ENCODE results near the gene DPF3. TPM values are rescaled to one million over a fixed set of nuclear protein-coding genes. Genes with fewer than 3 reads are reported as not detected.

Gene DPF3
- total RNA-seq, 3 donors from 2014 or later = 0.48 to 0.95 (median 0.71) TPM

DNA sequence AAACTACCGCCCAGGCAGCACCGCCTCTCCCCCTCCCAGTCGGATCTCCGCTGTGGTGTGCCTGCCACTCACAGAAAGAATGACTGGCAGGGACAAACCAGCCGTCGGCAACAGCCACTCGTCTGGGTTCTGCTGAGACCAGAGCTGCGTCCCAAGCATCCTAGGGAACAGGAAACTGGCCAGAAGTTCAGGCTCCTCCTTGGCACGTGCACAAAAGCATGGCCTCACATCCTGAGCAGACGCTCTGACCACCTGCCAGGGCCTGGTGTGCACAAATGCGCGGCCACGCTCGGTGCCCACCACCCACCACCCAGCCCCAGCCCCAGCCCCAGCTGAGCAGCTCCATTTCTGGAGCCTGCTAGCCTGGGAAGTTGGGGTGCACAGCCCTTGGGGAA, 214.8 kb downstream of the DPF3 start:
- Mint-ChIP-seq H3K36me3 (ENCODE audit: insufficient read depth) (peaks cover 2% of the 10 kb centered on the region), H3K9me3 (no peaks in the 10 kb centered on the region), H3K27me3 (ENCODE audit: low read depth) (peaks cover 1% of the 10 kb centered on the region), H3K4me3 (no peak overlapping the region), H3K4me1 (ENCODE audit: low read depth) (no peaks in the 10 kb centered on the region)
- DNase-seq = no peak
- no peak for ATAC-seq

DNA sequence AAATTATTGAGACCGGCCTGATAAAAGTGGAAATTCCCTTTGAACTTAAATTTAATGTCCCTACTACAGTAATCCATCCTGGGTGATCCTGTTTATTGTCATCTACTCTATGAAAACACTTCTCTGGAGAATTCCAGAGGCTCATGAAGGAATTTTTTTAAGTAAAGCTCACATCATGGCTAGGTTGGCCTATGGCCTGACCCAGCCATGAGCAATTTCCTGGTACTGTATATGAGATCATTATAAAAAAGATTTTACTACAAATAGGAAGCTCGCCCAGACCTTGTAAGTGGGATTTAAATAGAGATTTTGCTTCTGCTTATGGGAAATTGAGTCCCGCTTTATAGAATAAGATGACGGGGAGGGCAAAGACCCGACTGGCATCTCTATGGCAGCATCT, 215.5 kb downstream of the DPF3 start:
- no peak for ATAC-seq
- H3K4me1 Mint-ChIP-seq (ENCODE audit: low read depth) = no peaks in the 10 kb centered on the region
- DNase-seq = no peak
- peaks cover 1% of the 10 kb centered on the region for H3K27me3 Mint-ChIP-seq (ENCODE audit: low read depth)
- H3K36me3 Mint-ChIP-seq (ENCODE audit: insufficient read depth) = peaks cover 2% of the 10 kb centered on the region
- H3K4me3 Mint-ChIP-seq = no peak overlapping the region
- no peaks in the 10 kb centered on the region for H3K9me3 Mint-ChIP-seq

DNA sequence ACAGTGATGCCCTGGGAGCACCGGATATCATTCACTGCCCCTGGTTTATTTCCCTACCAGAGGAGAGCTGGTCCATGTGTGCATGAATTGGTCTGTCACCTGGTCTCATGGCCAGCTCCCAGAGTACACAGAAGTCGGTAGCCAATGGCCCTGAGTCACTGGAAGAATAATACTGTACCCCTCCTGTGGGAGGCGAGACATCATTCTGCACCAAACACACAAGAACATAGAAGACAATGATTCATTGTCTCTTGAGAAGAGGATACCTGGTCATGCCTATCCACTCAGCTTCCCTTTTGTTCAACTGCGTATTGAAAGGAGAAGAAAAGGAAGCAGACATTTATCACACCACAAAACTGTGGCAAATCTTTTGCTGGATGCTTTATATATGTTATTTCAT, 216.2 kb downstream of the DPF3 start:
- H3K27me3 Mint-ChIP-seq (ENCODE audit: low read depth) = peaks cover 1% of the 10 kb centered on the region
- peaks cover 2% of the 10 kb centered on the region for H3K36me3 Mint-ChIP-seq (ENCODE audit: insufficient read depth)
- no peak overlapping the region for H3K4me3 Mint-ChIP-seq
- DNase-seq (no peak), ATAC-seq (no peak)
- H3K9me3 Mint-ChIP-seq = no peaks in the 10 kb centered on the region
- no peaks in the 10 kb centered on the region for H3K4me1 Mint-ChIP-seq (ENCODE audit: low read depth)

DNA sequence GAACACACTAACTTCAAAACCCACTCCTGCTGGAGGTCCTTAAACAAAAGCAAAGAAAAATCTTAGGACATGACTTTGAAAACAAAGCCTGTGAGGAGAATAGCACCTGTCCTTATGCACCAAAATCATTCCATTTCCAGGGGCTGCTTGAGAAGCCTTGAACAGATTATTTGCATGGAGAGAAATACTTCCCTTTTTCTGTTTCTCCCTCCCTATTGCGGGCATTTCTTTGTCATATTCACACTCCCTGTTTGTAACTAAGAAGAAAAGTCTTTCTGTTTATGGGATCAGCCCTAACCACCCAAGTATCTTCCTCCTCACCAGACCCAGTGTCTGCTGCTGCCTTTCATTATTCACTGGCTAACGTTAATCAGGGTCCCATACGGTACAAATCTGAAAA, 218.8 kb downstream of the DPF3 start:
- no peak overlapping the region for H3K4me3 Mint-ChIP-seq
- H3K4me1 Mint-ChIP-seq (ENCODE audit: low read depth) = no peaks in the 10 kb centered on the region
- peaks cover 4% of the 10 kb centered on the region for H3K36me3 Mint-ChIP-seq (ENCODE audit: insufficient read depth)
- H3K27me3 Mint-ChIP-seq (ENCODE audit: low read depth) = peaks cover 9% of the 10 kb centered on the region
- H3K9me3 Mint-ChIP-seq = no peaks in the 10 kb centered on the region
- ATAC-seq = no peak
- DNase-seq = no peak

GRCh38 chr14:72673179-72673578, 220.7 kb downstream of the DPF3 start:
- ATAC-seq (no peak), DNase-seq (no peak)
- Mint-ChIP-seq H3K4me3 (no peak overlapping the region), H3K4me1 (ENCODE audit: low read depth) (no peaks in the 10 kb centered on the region), H3K27me3 (ENCODE audit: low read depth) (peaks cover 15% of the 10 kb centered on the region), H3K9me3 (no peaks in the 10 kb centered on the region), H3K36me3 (ENCODE audit: insufficient read depth) (peaks cover 7% of the 10 kb centered on the region)

- DNase-seq (no peak), ATAC-seq (no peak)
- Mint-ChIP-seq H3K27me3 (ENCODE audit: low read depth) (peaks cover 13% of the 10 kb centered on the region), H3K36me3 (ENCODE audit: insufficient read depth) (peaks cover 5% of the 10 kb centered on the region), H3K4me3 (no peak overlapping the region), H3K4me1 (ENCODE audit: low read depth) (no peaks in the 10 kb centered on the region), H3K9me3 (no peaks in the 10 kb centered on the region)
Measured at GRCh38 chr14:72666610-72667009, 227.3 kb downstream of the DPF3 start.

- no peak overlapping the region for H3K4me3 Mint-ChIP-seq
Measured at GRCh38 chr14:72665259-72665658, 228.6 kb downstream of the DPF3 start.

DNA sequence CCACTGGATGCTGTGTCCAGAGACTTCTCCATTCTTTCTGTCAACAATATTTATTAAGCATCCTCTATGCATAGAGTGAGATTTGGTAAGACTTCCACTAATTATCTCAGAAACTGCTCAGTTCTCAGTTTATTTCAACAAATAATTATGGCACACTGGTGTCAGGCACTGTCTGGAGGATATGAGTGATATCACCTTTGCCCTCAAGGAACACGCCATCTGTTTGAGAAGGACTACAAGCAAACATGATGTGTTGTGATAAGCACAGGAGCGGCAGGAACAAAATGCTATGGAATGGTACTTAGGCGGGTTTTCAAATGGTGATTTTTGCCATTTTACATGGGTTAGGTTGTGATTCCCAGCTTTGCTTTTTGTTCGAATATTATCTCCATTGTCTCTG, 229.2 kb downstream of the DPF3 start:
- Mint-ChIP-seq H3K9me3 (no peaks in the 10 kb centered on the region), H3K4me1 (ENCODE audit: low read depth) (no peaks in the 10 kb centered on the region), H3K27me3 (ENCODE audit: low read depth) (peaks cover 3% of the 10 kb centered on the region), H3K36me3 (ENCODE audit: insufficient read depth) (no peaks in the 10 kb centered on the region), H3K4me3 (no peak overlapping the region)
- DNase-seq (no peak), ATAC-seq (no peak)

More at GRCh38 chr14:72665259-72665658, 228.6 kb downstream of the DPF3 start:
- H3K36me3 Mint-ChIP-seq (ENCODE audit: insufficient read depth) = peaks cover 3% of the 10 kb centered on the region
- DNase-seq = no peak
- H3K4me1 Mint-ChIP-seq (ENCODE audit: low read depth) = no peaks in the 10 kb centered on the region
- peak; percentile 63 to 66 for ATAC-seq
- no peaks in the 10 kb centered on the region for H3K9me3 Mint-ChIP-seq
- peaks cover 6% of the 10 kb centered on the region for H3K27me3 Mint-ChIP-seq (ENCODE audit: low read depth)

DNA sequence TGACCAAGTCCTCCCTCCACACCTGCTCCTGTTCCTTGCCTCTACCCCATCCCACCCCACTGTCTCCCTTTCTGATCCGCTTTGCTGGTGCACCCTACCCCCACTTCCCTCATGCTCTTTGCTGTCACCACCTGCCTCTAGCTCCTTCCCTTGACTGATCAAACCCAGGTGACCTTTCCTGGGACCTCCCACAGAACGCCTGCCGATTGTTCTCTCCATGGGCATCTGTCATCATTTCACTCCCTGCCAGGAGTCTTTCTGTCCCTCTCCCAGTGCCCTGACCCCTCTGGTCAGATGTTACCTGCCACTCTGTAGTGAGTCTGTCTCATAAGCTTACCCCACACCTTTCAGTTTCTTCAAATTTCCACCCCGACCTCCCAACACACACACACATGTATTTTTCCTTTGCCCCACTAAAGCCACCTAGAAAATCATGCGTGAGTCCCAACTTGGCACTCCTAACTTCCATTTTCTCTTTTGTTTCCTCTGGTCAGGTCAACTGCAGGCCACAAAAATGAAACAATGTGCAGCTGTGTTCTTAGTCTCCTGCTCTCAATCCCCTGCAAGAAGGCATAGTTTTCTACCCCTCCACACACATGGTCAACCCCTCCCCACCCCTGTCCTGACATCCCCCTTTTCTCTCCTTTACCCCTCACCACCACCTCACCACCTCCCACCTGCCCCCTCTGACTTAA, 229.8 kb downstream of the DPF3 start:
- DNase-seq (no peak), ATAC-seq (no peak)
- Mint-ChIP-seq H3K4me1 (ENCODE audit: low read depth) (no peaks in the 10 kb centered on the region), H3K36me3 (ENCODE audit: insufficient read depth) (no peaks in the 10 kb centered on the region), H3K27me3 (ENCODE audit: low read depth) (no peaks in the 10 kb centered on the region), H3K9me3 (no peaks in the 10 kb centered on the region), H3K4me3 (no peak overlapping the region)

DNA sequence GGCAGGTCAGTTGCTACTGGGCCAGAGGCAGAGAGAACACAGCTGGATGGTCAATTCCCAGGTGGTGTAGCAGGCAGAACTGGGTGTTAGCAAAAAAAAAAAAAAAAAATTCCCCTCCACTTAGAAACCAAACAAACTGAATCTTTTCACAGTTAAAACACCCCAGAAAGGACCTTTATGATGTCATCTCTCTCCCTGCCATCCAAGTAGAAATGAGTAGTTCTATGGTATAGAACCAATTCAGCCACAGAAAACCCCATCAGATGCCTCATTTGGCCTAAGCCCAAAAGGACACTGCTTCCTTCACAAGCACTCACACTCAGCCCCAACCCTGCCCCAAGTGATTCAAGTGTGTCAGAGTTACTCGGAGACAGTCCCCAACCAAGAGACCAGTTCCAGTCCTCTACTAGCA, 230.8 kb downstream of the DPF3 start:
- no peak overlapping the region for H3K4me3 Mint-ChIP-seq
- H3K36me3 Mint-ChIP-seq (ENCODE audit: insufficient read depth) = no peaks in the 10 kb centered on the region
- ATAC-seq (no peak), DNase-seq (no peak)
- no peaks in the 10 kb centered on the region for H3K9me3 Mint-ChIP-seq
- H3K4me1 Mint-ChIP-seq (ENCODE audit: low read depth) = no peaks in the 10 kb centered on the region
- no peaks in the 10 kb centered on the region for H3K27me3 Mint-ChIP-seq (ENCODE audit: low read depth)

DNA sequence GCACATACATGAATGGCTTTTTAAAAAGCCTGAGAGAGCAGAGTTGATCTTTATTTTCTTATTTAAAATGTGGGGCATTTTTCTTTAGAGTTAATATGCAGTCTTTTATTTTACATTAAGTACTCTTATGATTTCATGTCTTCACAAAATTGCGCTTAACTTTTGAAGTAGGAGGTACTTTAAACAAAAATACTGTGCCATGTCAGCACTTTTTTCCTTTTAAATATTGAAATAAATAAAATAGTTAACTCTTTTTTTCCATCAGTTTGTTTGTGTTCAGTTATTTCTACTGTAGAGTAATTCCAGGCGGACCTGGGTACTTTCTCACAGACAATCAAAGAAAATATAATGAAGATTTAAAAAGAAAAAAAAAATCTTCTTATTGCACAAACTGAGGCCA, 231.7 kb downstream of the DPF3 start:
- ATAC-seq (no peak), DNase-seq (no peak)
- Mint-ChIP-seq H3K36me3 (ENCODE audit: insufficient read depth) (no peaks in the 10 kb centered on the region), H3K4me1 (ENCODE audit: low read depth) (no peaks in the 10 kb centered on the region), H3K4me3 (no peak overlapping the region), H3K9me3 (no peaks in the 10 kb centered on the region), H3K27me3 (ENCODE audit: low read depth) (no peaks in the 10 kb centered on the region)

- Mint-ChIP-seq H3K27me3 (ENCODE audit: low read depth) (no peaks in the 10 kb centered on the region), H3K9me3 (no peaks in the 10 kb centered on the region), H3K4me3 (no peak overlapping the region), H3K36me3 (ENCODE audit: insufficient read depth) (no peaks in the 10 kb centered on the region), H3K4me1 (ENCODE audit: low read depth) (no peaks in the 10 kb centered on the region)
- DNase-seq (no peak), ATAC-seq (no peak)
Measured at GRCh38 chr14:72657214-72657921, 236.5 kb downstream of the DPF3 start.

DNA sequence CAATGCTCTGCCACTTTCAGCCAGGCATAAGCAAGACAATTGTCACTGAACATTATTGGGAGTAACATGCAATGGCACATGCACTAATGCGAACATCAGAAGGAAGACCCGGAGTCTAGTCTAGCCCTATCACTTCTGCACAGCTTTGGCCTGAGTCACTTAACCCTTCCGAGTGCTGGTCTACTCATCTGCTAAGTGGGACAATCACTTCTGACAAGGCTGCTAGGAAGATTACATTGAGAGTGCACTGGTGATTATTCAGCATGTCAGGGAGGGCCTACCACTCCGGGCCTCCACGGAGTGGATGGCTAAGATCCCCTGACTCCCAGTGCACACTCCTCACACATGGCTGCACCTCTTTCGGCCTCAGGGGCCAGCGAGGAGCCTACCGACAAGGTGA, 240.9 kb downstream of the DPF3 start:
- Mint-ChIP-seq H3K36me3 (ENCODE audit: insufficient read depth) (no peaks in the 10 kb centered on the region), H3K4me3 (no peak overlapping the region), H3K9me3 (no peaks in the 10 kb centered on the region), H3K27me3 (ENCODE audit: low read depth) (peaks cover 8% of the 10 kb centered on the region), H3K4me1 (ENCODE audit: low read depth) (no peaks in the 10 kb centered on the region)
- DNase-seq = no peak
- ATAC-seq = no peak

DNA sequence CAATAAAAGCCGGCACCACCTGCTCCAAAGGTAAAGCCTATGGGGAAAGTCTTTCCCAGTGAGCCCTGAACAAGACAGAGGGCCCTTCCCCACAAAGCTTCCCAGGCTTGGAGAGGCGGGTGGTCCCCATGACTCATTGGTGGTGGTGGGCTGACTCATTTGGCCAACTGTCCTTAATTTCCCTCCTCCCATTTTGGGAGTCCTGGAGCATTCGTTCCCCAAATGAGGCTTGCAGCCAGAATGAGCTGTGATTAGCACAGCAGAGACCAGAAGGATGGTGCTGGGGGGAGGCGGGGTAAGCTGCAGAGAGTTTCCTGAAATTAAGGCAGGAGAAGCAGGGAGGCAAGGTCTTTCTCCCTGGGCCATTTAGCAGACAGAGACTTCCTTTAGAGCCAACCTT, 241.7 kb downstream of the DPF3 start:
- Mint-ChIP-seq H3K9me3 (no peaks in the 10 kb centered on the region), H3K4me1 (ENCODE audit: low read depth) (no peaks in the 10 kb centered on the region), H3K27me3 (ENCODE audit: low read depth) (peaks cover 8% of the 10 kb centered on the region), H3K4me3 (no peak overlapping the region), H3K36me3 (ENCODE audit: insufficient read depth) (no peaks in the 10 kb centered on the region)
- no peak for DNase-seq
- ATAC-seq = no peak

DNA sequence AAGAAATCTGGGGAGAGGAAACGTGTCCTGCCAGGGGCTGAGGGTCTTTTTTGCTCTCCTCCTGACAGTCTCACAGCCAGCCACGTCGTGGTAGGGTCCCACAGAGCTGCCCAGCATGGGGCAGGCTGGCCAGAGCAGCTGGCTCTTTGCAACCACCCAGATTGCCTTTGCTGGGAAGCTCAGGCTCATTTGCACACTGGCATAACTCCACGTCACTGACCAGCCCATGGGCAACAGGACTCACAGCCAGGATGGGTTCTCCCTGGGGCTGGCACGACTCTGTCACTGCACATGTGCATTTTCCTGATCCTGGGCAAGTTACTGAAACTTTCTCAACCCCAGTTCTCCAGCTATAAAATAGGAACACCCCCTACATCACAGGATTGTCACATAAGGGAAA, 242.2 kb downstream of the DPF3 start:
- Mint-ChIP-seq H3K4me3 (no peak overlapping the region), H3K27me3 (ENCODE audit: low read depth) (peaks cover 8% of the 10 kb centered on the region), H3K4me1 (ENCODE audit: low read depth) (no peaks in the 10 kb centered on the region), H3K9me3 (no peaks in the 10 kb centered on the region), H3K36me3 (ENCODE audit: insufficient read depth) (no peaks in the 10 kb centered on the region)
- DNase-seq = no peak
- no peak for ATAC-seq
